HEK293 (cell line): Measurements from ENCODE around the gene SLC46A1.

Source experiments
- CTCF ChIA-PET: fragments of 350-600 bp; formaldehyde crosslinking; extraction: SDS; loops from one replicate; lab custom pipeline; 2021; ENCODE audit warnings: antibody characterized with exemption; lab: Yijun Ruan, JAX
- POLR2A ChIA-PET: fragments of 300-600 bp; formaldehyde crosslinking; extraction: SDS; loops from one replicate; lab custom pipeline; 2020; ENCODE audit warnings: antibody characterized with exemption, inconsistent platforms; lab: Yijun Ruan, JAX
- H3K27ac ChIP-seq: fragments of 200-500 bp; sonication (Bioruptor generic); 2 replicates; pipeline ENCODE4 v1.5.1; 2014; ENCODE audit warnings: low read depth, low read length, control low read depth, inconsistent platforms; ENCODE audit errors: extremely low read depth
- H3K36me3 ChIP-seq, 2 experiments: fragments of 200-500 bp in 1 of 2; sonication (Bioruptor generic) in 1 of 2; 1 replicate in 1 of 2; 2 replicates in 1 of 2; pipeline ENCODE4 v1.5.1; 2014 to 2017; ENCODE audit warnings: inconsistent platforms in 2 of 2, low read length in 2 of 2; ENCODE audit not compliant: control insufficient read depth in 2 of 2, insufficient read depth in 1 of 2
- H3K4me1 ChIP-seq: fragments of 200-500 bp; sonication (Bioruptor generic); 2 replicates; pipeline ENCODE4 v1.5.1; 2014; ENCODE audit warnings: mild to moderate bottlenecking, low read length, inconsistent platforms; ENCODE audit not compliant: control insufficient read depth, insufficient read depth
- H3K4me3 ChIP-seq: 2 replicates; pipeline ENCODE4 v1.5.1; 2011; ENCODE audit warnings: low read depth, mild to moderate bottlenecking, control low read depth, low read length, moderate library complexity
- H3K9me3 ChIP-seq: fragments of 200-500 bp; sonication (Bioruptor generic); 2 replicates; pipeline ENCODE4 v1.5.1; 2014; ENCODE audit warnings: low read depth, low read length, inconsistent platforms; ENCODE audit not compliant: control insufficient read depth, insufficient read depth
- FEZF1 ChIP-seq: fragments of 450-650 bp; formaldehyde crosslinking; IDR thresholded peaks from 2 replicates; pipeline ENCODE4 v1.5.1; 2016; ENCODE audit warnings: missing biosample characterization, missing genetic modification characterization
- KLF17 ChIP-seq: fragments of 450-650 bp; formaldehyde crosslinking; IDR thresholded peaks from 2 replicates; pipeline ENCODE4 v1.5.1; 2016; ENCODE audit warnings: missing biosample characterization, missing genetic modification characterization
- KLF7 ChIP-seq: fragments of 450-650 bp; formaldehyde crosslinking; IDR thresholded peaks from 2 replicates; pipeline ENCODE4 v1.5.1; 2016; ENCODE audit warnings: missing biosample characterization, missing genetic modification characterization, borderline replicate concordance
- REST ChIP-seq: fragments of 450-650 bp; formaldehyde crosslinking; IDR thresholded peaks from 2 replicates; pipeline ENCODE4 v1.5.1; 2016; ENCODE audit warnings: missing biosample characterization, missing genetic modification characterization
- SCRT1 ChIP-seq: fragments of 450-650 bp; formaldehyde crosslinking; IDR thresholded peaks from 2 replicates; pipeline ENCODE4 v1.5.1; 2016; ENCODE audit warnings: missing biosample characterization, missing genetic modification characterization, borderline replicate concordance
- YY1 ChIP-seq: fragments of 450-650 bp; formaldehyde crosslinking; IDR thresholded peaks from 2 replicates; pipeline ENCODE4 v1.5.1; 2018; ENCODE audit warnings: missing biosample characterization, missing genetic modification characterization
- ZBTB26 ChIP-seq: fragments of 450-650 bp; formaldehyde crosslinking; optimal IDR thresholded peaks from 2 replicates; pipeline ENCODE3; 2016; ENCODE audit warnings: missing biosample characterization, mild to moderate bottlenecking, missing genetic modification characterization
- ZBTB44 ChIP-seq: fragments of 450-650 bp; IDR thresholded peaks from 2 replicates; pipeline ENCODE4 v1.5.1; 2018; ENCODE audit warnings: missing biosample characterization, mild to moderate bottlenecking, missing genetic modification characterization
- ZNF26 ChIP-seq: fragments of 450-650 bp; formaldehyde crosslinking; IDR thresholded peaks from 2 replicates; pipeline ENCODE4 v1.5.1; 2016; ENCODE audit warnings: missing biosample characterization, missing genetic modification characterization
- ZNF324 ChIP-seq: fragments of 450-650 bp; formaldehyde crosslinking; IDR thresholded peaks from 2 replicates; pipeline ENCODE4 v1.5.1; 2016; ENCODE audit warnings: missing biosample characterization, missing genetic modification characterization
- ZNF366 ChIP-seq: fragments of 450-650 bp; formaldehyde crosslinking; conservative IDR thresholded peaks from 2 replicates; pipeline ENCODE4 v1.5.1; 2016; ENCODE audit warnings: missing biosample characterization, missing genetic modification characterization
- ZNF398 ChIP-seq: fragments of 450-650 bp; formaldehyde crosslinking; IDR thresholded peaks from 2 replicates; pipeline ENCODE4 v1.5.1; 2017; ENCODE audit warnings: missing biosample characterization, missing genetic modification characterization
- ZNF561 ChIP-seq: fragments of 450-650 bp; IDR thresholded peaks from 2 replicates; pipeline ENCODE4 v1.5.1; 2018; ENCODE audit warnings: missing biosample characterization, missing genetic modification characterization, borderline replicate concordance
- ZNF600 ChIP-seq: fragments of 450-650 bp; formaldehyde crosslinking; IDR thresholded peaks from 2 replicates; pipeline ENCODE4 v1.5.1; 2016; ENCODE audit warnings: missing biosample characterization, missing genetic modification characterization
- ZNF654 ChIP-seq: fragments of 450-650 bp; formaldehyde crosslinking; IDR thresholded peaks from 2 replicates; pipeline ENCODE4 v1.5.1; 2016; ENCODE audit warnings: low read depth, missing biosample characterization, missing genetic modification characterization
- ZNF660 ChIP-seq: fragments of 450-650 bp; IDR thresholded peaks from 2 replicates; pipeline ENCODE4 v1.5.1; 2018; ENCODE audit warnings: missing biosample characterization, mild to moderate bottlenecking, missing genetic modification characterization
- ZNF76 ChIP-seq: fragments of 450-650 bp; formaldehyde crosslinking; IDR thresholded peaks from 2 replicates; pipeline ENCODE4; 2016; ENCODE audit warnings: low read depth, missing biosample characterization, missing genetic modification characterization, borderline replicate concordance
- ZNF785 ChIP-seq: fragments of 450-650 bp; formaldehyde crosslinking; IDR thresholded peaks from 2 replicates; pipeline ENCODE4 v1.5.1; 2016; ENCODE audit warnings: missing biosample characterization, missing genetic modification characterization
- ZNF791 ChIP-seq: fragments of 450-650 bp; formaldehyde crosslinking; IDR thresholded peaks from 2 replicates; pipeline ENCODE4 v1.5.1; 2016; ENCODE audit warnings: missing biosample characterization, missing genetic modification characterization

The SLC46A1 gene

GRCh38 chr17:28372945-28373274 is 33.1 kb downstream of the SLC46A1 start:
- Histone ChIP-seq H3K9me3 (no peaks in the 10 kb centered on the region), H3K27ac (no peak overlapping the region), H3K4me1 (peaks cover 13% of the 10 kb centered on the region), H3K4me3 (0 out of 2 replicates have a peak overlapping the region, but pooled peaks have one; percentile 50), H3K36me3 (no peaks in the 10 kb centered on the region; a peak in 1 of 3 replicates)
- TF ChIP-seq YY1 (tag by site-specific recombination) (no peak), ZNF366 (0 out of 2 replicates have a peak, but pooled peaks have one; percentile 42), KLF17 (peak; percentile 51; the same call in 1 of the 2 replicates), ZNF398 (tag by site-specific recombination) (peak; percentile 24; the same call in 1 of the 2 replicates), ZNF26 (tag by site-specific recombination) (no peak)
- CTCF ChIA-PET: interaction anchor here (0.7 kb wide), 1 partner anchor 44 kb away, joined by 4 read pairs; no protein-coding TSS in a partner anchor
- POLR2A ChIA-PET: interaction anchor here (7.1 kb wide), 1 partner anchor 15 kb away, joined by 66 read pairs; the partner anchor contains the start of gene POLDIP2

- ChIA-PET CTCF (interaction anchor here (1.5 kb wide), 1 partner anchor 45 kb away, joined by 11 read pairs; no protein-coding TSS in a partner anchor), POLR2A (interaction anchor here (1.5 to 7.1 kb wide), 3 partner anchors 8 to 33 kb away, joined by 6 to 66 read pairs (median 9); partner anchors contain the start of genes POLDIP2 and SLC46A1)
- no peaks in the 10 kb centered on the region; a peak in 1 of 3 replicates for H3K36me3 ChIP-seq
- no peaks in the 10 kb centered on the region for H3K9me3 ChIP-seq
- H3K4me3 ChIP-seq: peak overlapping the region; percentile 50
- H3K27ac ChIP-seq: peak overlapping the region; percentile 87
- peaks cover 13% of the 10 kb centered on the region for H3K4me1 ChIP-seq
- TF ChIP-seq ZNF600 (tag by site-specific recombination) (peak; percentile 21; the same call in 1 of the 2 replicates), SCRT1 (no peak), ZNF561 (peak; percentile 49; the same call in 1 of the 2 replicates), ZNF654 (tag by site-specific recombination) (no peak), KLF7 (tag by site-specific recombination) (0 out of 2 replicates have a peak, but pooled peaks have one; percentile 9), ZNF324 (tag by site-specific recombination) (no peak), ZNF76 (tag by site-specific recombination) (peak; percentile 14; the same call in 1 of the 2 replicates), FEZF1 (no peak), ZNF785 (tag by site-specific recombination) (no peak), ZBTB44 (tag by site-specific recombination) (0 out of 2 replicates have a peak, but pooled peaks have one; percentile 20), REST (tag by site-specific recombination) (0 out of 2 replicates have a peak, but pooled peaks have one; percentile 31), ZNF791 (tag by site-specific recombination) (no peak), ZBTB26 (peak; percentile 82), ZNF660 (peak; percentile 46; the same call in 1 of the 2 replicates)
These were observed 33.6 kb downstream of the SLC46A1 start for GRCh38 chr17:28372203-28372944.
